Ishikawa (cell line): Measurements from ENCODE around the gene PLXNC1.

Experiments
- CEBPB ChIP-seq: IDR thresholded peaks from 2 replicates; pipeline ENCODE4 v1.6.1; 2012
- CREB1 ChIP-seq: IDR thresholded peaks from 2 replicates; pipeline ENCODE4 v1.6.1; 2012; ENCODE audit warnings: low read depth
- EGR1 ChIP-seq: IDR thresholded peaks from 2 replicates; pipeline ENCODE4 v1.6.1; 2012
- EP300 ChIP-seq: IDR thresholded peaks from 2 replicates; pipeline ENCODE4 v1.6.1; 2012; ENCODE audit warnings: borderline replicate concordance
- FOXM1 ChIP-seq: IDR thresholded peaks from 2 replicates; pipeline ENCODE4 v1.6.1; 2012; ENCODE audit warnings: low read depth, borderline replicate concordance
- NFIC ChIP-seq: IDR thresholded peaks from 2 replicates; pipeline ENCODE4 v1.6.1; 2012
- RAD21 ChIP-seq: IDR thresholded peaks from 2 replicates; pipeline ENCODE4 v1.6.1; 2012; ENCODE audit warnings: low read depth
- TAF1 ChIP-seq: IDR thresholded peaks from 2 replicates; pipeline ENCODE4 v1.6.1; 2012; ENCODE audit warnings: low read depth, mild to moderate bottlenecking
- TCF12 ChIP-seq: IDR thresholded peaks from 2 replicates; pipeline ENCODE4 v1.6.1; 2012; ENCODE audit warnings: low read depth
- TEAD4 ChIP-seq: IDR thresholded peaks from 2 replicates; pipeline ENCODE4 v1.6.1; 2012
- YY1 ChIP-seq: IDR thresholded peaks from 2 replicates; pipeline ENCODE4 v1.6.1; 2012; ENCODE audit warnings: low read depth
- ZBTB7A ChIP-seq: IDR thresholded peaks from 2 replicates; pipeline ENCODE4 v1.6.1; 2012; ENCODE audit warnings: low read depth
- TF ChIP-seq, protein P1 (sequence below): IDR thresholded peaks from 2 replicates; pipeline ENCODE4 v1.6.1; 2012
- TF ChIP-seq, protein P2 (sequence below): IDR thresholded peaks from 2 replicates; pipeline ENCODE4 v1.6.1; 2012; ENCODE audit warnings: low read depth, mild to moderate bottlenecking
- TF ChIP-seq, protein P3 (sequence below): IDR thresholded peaks from 2 replicates; pipeline ENCODE4 v1.6.1; 2012

The PLXNC1 gene

DNA sequence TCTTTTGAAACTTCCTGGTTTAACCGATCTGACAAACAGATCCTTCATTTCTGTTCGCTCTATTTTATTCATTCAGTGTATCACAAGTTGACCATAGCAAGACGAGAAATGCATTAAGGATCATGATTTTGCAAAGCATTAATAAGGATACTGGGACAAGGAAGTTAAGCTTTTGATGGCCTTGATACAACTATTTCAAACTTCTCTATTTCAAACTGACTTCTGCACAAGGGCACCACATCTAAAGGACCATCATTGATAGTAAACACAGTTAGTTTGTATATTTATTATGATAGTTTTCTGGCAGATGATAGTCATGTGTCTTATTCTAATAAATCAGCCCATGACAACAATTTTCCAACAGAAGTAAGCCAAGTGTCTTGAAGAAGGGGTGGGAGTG lies 25.8 kb upstream of the PLXNC1 start:
- TF ChIP-seq TAF1 (no peak), TCF12 (no peak), NFIC (no peak), EP300 (no peak), FOXM1 (no peak), ZBTB7A (no peak), RAD21 (no peak), YY1 (no peak), CEBPB (no peak), EGR1 (no peak), TEAD4 (no peak), CREB1 (no peak)
- TF ChIP-seq, protein P1, sequence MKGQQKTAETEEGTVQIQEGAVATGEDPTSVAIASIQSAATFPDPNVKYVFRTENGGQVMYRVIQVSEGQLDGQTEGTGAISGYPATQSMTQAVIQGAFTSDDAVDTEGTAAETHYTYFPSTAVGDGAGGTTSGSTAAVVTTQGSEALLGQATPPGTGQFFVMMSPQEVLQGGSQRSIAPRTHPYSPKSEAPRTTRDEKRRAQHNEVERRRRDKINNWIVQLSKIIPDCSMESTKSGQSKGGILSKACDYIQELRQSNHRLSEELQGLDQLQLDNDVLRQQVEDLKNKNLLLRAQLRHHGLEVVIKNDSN, result no peak
- TF ChIP-seq, protein P2, sequence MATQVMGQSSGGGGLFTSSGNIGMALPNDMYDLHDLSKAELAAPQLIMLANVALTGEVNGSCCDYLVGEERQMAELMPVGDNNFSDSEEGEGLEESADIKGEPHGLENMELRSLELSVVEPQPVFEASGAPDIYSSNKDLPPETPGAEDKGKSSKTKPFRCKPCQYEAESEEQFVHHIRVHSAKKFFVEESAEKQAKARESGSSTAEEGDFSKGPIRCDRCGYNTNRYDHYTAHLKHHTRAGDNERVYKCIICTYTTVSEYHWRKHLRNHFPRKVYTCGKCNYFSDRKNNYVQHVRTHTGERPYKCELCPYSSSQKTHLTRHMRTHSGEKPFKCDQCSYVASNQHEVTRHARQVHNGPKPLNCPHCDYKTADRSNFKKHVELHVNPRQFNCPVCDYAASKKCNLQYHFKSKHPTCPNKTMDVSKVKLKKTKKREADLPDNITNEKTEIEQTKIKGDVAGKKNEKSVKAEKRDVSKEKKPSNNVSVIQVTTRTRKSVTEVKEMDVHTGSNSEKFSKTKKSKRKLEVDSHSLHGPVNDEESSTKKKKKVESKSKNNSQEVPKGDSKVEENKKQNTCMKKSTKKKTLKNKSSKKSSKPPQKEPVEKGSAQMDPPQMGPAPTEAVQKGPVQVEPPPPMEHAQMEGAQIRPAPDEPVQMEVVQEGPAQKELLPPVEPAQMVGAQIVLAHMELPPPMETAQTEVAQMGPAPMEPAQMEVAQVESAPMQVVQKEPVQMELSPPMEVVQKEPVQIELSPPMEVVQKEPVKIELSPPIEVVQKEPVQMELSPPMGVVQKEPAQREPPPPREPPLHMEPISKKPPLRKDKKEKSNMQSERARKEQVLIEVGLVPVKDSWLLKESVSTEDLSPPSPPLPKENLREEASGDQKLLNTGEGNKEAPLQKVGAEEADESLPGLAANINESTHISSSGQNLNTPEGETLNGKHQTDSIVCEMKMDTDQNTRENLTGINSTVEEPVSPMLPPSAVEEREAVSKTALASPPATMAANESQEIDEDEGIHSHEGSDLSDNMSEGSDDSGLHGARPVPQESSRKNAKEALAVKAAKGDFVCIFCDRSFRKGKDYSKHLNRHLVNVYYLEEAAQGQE, result no peak
- TF ChIP-seq, protein P3, sequence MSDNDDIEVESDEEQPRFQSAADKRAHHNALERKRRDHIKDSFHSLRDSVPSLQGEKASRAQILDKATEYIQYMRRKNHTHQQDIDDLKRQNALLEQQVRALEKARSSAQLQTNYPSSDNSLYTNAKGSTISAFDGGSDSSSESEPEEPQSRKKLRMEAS, result no peak

DNA sequence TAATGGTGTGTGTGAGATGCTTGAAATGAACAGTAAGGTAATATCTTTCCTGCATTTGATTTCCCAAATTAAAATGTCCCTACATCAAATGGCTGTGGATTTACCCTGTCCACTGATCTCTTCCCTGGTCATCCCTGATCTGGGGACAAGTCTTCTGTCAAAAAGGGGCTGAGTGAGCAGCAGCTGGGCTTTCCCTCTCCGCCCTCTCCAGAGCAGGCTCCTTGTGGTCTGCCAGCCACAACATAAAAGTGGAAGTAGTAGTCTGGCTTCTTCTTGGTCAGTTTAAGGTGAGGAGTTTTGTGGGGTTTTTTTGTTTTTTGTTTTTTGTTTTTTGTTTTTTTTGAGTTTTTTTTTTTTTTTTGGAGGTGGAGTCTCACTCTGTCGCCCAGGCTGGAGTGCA lies 25.2 kb upstream of the PLXNC1 start:
- TF ChIP-seq TAF1 (no peak), ZBTB7A (no peak), TEAD4 (no peak), EP300 (no peak), RAD21 (no peak), TCF12 (no peak), EGR1 (no peak)

DNA sequence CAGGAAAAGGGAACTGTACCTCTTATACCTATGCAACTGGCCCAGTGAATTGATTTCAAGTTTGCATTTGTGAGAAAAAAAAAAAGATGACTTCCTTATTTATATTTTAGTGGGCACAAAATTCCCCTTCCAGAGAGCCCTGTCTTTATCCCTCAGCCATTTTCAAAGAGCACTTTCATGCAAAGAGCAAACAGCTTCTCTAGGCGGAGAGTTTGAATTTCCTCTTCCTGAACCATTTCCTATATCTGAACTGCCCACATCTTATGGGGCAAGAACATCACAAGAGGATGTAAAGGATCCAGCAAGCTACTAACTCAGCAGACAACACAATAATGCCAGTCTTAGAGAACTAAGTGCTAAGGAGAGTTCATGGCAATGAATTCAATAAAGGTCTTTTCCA lies 22.3 kb upstream of the PLXNC1 start:
- TF ChIP-seq, protein P3, result no peak
- TF ChIP-seq NFIC, result no peak
- no peak for TF ChIP-seq TEAD4
- TF ChIP-seq RAD21, result no peak
- no peak for TF ChIP-seq TCF12
- no peak for TF ChIP-seq CEBPB

DNA sequence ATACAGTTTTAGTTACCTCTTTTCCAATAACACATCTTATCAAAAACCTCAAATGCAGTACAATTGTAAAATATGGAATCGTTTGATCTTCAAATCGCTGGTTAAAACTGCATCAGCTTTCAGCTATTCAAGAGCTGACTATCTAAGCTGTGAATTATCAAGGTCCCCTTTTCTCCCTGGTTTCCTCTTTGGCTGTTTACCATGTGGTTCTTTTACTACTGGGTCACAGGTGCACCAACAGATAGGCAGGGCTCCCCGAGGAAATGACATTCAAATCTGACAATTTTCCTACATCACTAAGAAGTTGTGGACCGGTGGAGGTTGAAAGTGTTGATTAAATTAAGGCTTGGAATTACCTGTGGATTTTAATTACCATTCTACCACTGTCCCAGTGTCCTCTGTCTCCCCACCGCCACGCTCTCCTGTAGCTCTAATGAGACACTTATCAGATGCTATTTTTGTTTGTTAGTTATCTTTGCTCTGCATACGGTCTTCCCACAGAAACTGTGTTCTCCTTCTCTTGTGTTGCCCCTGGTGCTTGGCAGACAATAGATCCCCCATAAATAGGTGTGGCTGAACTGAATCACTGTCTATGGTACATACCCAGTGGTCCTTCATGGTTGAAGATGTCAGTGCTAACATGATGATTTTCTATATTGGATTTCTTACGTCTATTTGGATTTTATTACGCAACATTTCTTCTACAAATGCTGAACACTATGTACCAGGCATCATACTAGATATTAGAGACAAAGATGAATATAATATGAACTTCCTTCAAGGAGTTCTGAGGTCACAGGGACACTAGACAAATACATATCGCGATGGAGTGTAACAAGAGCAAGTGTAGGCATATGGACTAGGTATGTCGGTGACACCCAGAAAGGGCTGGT lies 20.9 kb upstream of the PLXNC1 start:
- 0 out of 2 replicates have a peak, but pooled peaks have one; percentile 15 for TF ChIP-seq CEBPB
- no peak for TF ChIP-seq TCF12
- TF ChIP-seq EGR1, result no peak
- TF ChIP-seq, protein P1, result no peak

DNA sequence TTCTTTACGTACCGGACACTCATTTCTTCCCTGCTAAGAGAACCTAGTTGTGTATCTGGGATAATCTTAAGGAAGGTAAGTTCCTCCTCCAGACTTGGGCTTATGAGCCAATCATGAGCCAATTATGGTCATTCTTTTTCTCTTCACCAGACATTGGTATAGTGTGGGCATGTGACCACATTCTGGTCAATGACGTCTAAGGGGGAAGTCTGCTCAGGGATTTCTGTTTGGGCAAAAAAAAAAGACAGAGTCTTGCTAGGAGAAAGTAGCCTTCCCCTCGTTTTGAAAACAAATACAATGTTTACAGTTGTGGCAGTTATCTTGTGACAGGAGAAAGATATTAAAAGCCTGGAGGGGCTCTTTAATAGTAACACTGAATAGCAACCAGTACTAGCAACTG lies 20.1 kb upstream of the PLXNC1 start:
- TF ChIP-seq, protein P1, result 0 out of 2 replicates have a peak, but pooled peaks have one; percentile 19
- TF ChIP-seq EP300, result no peak

DNA sequence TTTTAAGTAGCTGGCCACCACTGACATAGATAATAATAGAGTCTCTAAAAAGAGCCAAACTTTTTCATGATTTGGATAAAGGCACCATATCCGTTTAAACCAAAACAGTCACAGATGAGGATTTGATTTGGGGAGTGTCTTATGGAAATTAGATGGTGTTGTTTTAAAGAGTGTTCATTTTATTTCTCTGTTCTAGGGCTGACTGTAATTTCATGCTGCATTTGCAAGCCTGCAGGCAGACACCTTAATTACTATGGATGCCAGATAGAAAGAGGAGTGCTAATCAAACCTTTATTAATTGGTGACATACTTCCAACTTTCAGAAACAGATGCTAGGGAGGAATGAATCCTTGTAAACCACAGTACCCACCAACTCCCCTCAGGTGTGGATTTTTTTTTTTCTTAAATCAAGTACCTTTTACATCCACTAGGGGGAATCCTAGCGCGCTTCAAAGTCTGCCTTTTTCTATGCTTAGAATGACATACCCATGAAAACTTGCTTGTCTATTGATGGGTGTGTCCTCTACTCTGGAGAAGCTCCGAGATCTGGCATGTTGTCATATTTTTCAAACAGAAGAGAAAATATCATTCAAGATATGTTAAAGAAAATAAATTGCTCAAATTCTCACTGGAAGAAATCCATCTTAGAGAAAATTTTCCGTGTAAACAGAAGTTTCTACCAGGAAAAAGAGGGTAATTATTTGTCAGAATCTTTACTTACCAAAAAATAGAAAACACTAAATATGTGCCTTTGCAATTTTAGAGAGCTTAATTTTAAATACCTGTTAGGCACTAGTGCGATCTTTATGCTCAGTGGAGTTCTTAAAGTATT lies 14.2 kb upstream of the PLXNC1 start:
- peak; percentile 70 for TF ChIP-seq RAD21
- TF ChIP-seq, protein P1, result no peak
- no peak for TF ChIP-seq CREB1

DNA sequence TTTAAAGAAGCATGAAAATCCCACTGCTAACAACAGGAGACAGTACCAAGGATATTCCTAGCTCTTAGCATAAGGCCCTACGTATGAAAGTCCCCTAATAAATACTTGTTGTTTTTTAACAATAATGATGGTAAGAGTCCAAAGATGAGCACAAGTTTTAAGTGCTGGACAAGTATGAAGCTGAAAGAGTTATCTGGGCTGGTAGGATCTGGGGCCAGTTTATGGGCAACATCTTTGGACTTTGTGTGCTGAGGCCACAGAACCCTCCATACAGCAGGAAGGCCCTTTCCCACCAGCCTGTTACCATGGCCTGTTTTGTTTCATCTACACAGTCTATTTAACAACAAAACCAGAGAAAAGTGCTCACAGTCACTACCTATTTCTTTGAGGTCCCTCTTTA lies 12.5 kb upstream of the PLXNC1 start:
- TF ChIP-seq RAD21 (no peak), CREB1 (no peak), EP300 (no peak), EGR1 (no peak), TCF12 (no peak), CEBPB (no peak), FOXM1 (no peak), NFIC (no peak), TAF1 (no peak), TEAD4 (no peak), ZBTB7A (no peak), YY1 (no peak)
- TF ChIP-seq, protein P3, result no peak
- TF ChIP-seq, protein P1, result no peak
- TF ChIP-seq, protein P2, result no peak
